WTC11 (cell line): ENCODE data around the gene EDIL3. TPM values are rescaled to one million over a fixed set of nuclear protein-coding genes. Genes with fewer than 3 reads are reported as not detected.
"Not testable (repeated sequence)": the region's sequence is repeated elsewhere in the genome, so short reads cannot be mapped to it uniquely, and the experiment has no call there.

Experiments
- ATAC-seq: fragments of 200-7000 bp; cut with Tn5 transposase; 2 replicates; pipeline ENCODE4 v1.10.0; 2021; ENCODE audit warnings: mild to moderate bottlenecking, moderate library complexity
- CTCF ChIA-PET: fragments of 300-600 bp; sonication (Branson Sonifier 250); formaldehyde crosslinking; loops from one replicate; lab custom pipeline; 2021; ENCODE audit warnings: antibody characterized with exemption; lab: Charles Lee
- POLR2A ChIA-PET: fragments of 350-600 bp; sonication (Branson Sonifier 250); formaldehyde crosslinking; loops from one replicate; lab custom pipeline; 2021; ENCODE audit warnings: antibody characterized with exemption; lab: Charles Lee
- DNase-seq: peaks from one replicate; pipeline ENCODE4 v3.0.0; 2021; ENCODE audit warnings: low spot score
- H3K27ac Mint-ChIP-seq: 2 replicates; pipeline ENCODE4 v1.8.0; 2021; ENCODE audit warnings: mixed read lengths
- H3K27me3 Mint-ChIP-seq: 2 replicates; pipeline ENCODE4 v1.8.0; 2021; ENCODE audit warnings: low read depth, mild to moderate bottlenecking, moderate library complexity, mixed read lengths
- H3K36me3 Mint-ChIP-seq: 2 replicates; pipeline ENCODE4 v1.8.0; 2021; ENCODE audit warnings: mixed read lengths
- H3K4me1 Mint-ChIP-seq: 2 replicates; pipeline ENCODE4 v1.8.0; 2022; ENCODE audit warnings: mixed read lengths
- H3K4me3 Mint-ChIP-seq: 2 replicates; pipeline ENCODE4 v1.8.0; 2021; ENCODE audit warnings: mild to moderate bottlenecking, moderate library complexity, mixed read lengths
- H3K9me3 Mint-ChIP-seq: 2 replicates; pipeline ENCODE4 v1.8.0; 2021; ENCODE audit warnings: mixed read lengths
- ATF1 ChIP-seq: sonication (generic); formaldehyde crosslinking; IDR thresholded peaks from 2 replicates; pipeline ENCODE4 v1.8.1; 2023; ENCODE audit warnings: mild to moderate bottlenecking, moderate library complexity, missing genetic modification reagents
- CBFB ChIP-seq: sonication (generic); formaldehyde crosslinking; IDR thresholded peaks from 2 replicates; pipeline ENCODE4 v1.8.1; 2022; ENCODE audit warnings: mild to moderate bottlenecking, low read depth, missing genetic modification reagents
- MXD4 ChIP-seq: fragments of 250-450 bp; sonication (Bioruptor Pico); IDR thresholded peaks from 2 replicates; pipeline ENCODE4 v1.8.0; 2021; ENCODE audit warnings: mild to moderate bottlenecking, moderate library complexity, borderline replicate concordance
- RELA ChIP-seq: sonication (generic); formaldehyde crosslinking; IDR thresholded peaks from 2 replicates; pipeline ENCODE4 v1.8.1; 2022; ENCODE audit warnings: missing genetic modification reagents, mild to moderate bottlenecking, borderline replicate concordance
- TP53 ChIP-seq: sonication (generic); formaldehyde crosslinking; IDR thresholded peaks from 2 replicates; pipeline ENCODE4 v1.8.1; 2023; ENCODE audit warnings: mild to moderate bottlenecking, missing genetic modification reagents
- total RNA-seq: library from RNA; stranded (reverse); gene quantifications from 3 replicates; pipeline ENCODE4 v1.2.3, GENCODE V29; 2021
- TF ChIP-seq, protein P1 (sequence below): sonication (generic); formaldehyde crosslinking; IDR thresholded peaks from 2 replicates; pipeline ENCODE4 v1.8.1; 2022; ENCODE audit warnings: low read depth, missing genetic modification reagents, borderline replicate concordance
- TF ChIP-seq, protein P2 (sequence below): fragments of 250-450 bp; sonication (Bioruptor Pico); IDR thresholded peaks from 2 replicates; pipeline ENCODE4 v1.8.0; 2021; ENCODE audit warnings: mild to moderate bottlenecking
- TF ChIP-seq, protein P3 (sequence below): sonication (generic); formaldehyde crosslinking; IDR thresholded peaks from 2 replicates; pipeline ENCODE4 v1.8.1; 2022; ENCODE audit warnings: missing genetic modification reagents, borderline replicate concordance
- TF ChIP-seq, protein P4 (sequence below): fragments of 250-450 bp; sonication (Bioruptor Pico); conservative IDR thresholded peaks from 2 replicates; pipeline ENCODE4 v1.9.0; 2021; ENCODE audit warnings: mild to moderate bottlenecking
- TF ChIP-seq, protein P5 (sequence below): sonication (generic); formaldehyde crosslinking; IDR thresholded peaks from 2 replicates; pipeline ENCODE4 v1.8.1; 2022; ENCODE audit warnings: low read depth, mild to moderate bottlenecking, moderate library complexity, missing genetic modification reagents, borderline replicate concordance
- TF ChIP-seq, protein P6 (sequence below): sonication (generic); formaldehyde crosslinking; IDR thresholded peaks from 2 replicates; pipeline ENCODE4 v1.8.1; 2023; ENCODE audit warnings: mild to moderate bottlenecking, missing genetic modification reagents, borderline replicate concordance
- TF ChIP-seq, protein P7 (sequence below): sonication (generic); formaldehyde crosslinking; IDR thresholded peaks from 2 replicates; pipeline ENCODE4 v1.8.1; 2023; ENCODE audit warnings: mild to moderate bottlenecking, moderate library complexity, missing genetic modification reagents

EDIL3 gene
- total RNA-seq, 1 experiment from 2014 or later, result 48.3 TPM

DNA sequence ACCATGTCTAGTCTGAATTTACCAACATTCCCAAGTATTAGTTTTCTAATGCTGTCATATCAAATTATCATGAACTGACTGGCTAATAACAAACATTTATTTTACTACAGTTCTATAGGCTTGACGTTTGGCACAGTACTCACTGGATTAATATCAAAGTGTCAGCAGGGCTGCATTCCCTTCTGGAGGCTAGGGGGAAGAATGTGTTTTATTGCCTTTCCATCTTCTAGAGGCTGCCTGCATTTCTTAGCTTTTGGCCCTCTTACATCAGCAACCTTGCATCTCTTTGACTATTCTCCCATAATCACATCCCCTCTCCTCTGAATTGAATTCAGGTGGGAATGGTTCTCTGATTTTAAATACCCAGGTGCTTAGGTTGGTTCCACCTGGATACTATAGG is 84.7 kb downstream of the EDIL3 start (continued):
- TF ChIP-seq, protein P1, sequence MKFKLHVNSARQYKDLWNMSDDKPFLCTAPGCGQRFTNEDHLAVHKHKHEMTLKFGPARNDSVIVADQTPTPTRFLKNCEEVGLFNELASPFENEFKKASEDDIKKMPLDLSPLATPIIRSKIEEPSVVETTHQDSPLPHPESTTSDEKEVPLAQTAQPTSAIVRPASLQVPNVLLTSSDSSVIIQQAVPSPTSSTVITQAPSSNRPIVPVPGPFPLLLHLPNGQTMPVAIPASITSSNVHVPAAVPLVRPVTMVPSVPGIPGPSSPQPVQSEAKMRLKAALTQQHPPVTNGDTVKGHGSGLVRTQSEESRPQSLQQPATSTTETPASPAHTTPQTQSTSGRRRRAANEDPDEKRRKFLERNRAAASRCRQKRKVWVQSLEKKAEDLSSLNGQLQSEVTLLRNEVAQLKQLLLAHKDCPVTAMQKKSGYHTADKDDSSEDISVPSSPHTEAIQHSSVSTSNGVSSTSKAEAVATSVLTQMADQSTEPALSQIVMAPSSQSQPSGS (CRISPR knock-in tag), result no peak
- TF ChIP-seq, protein P2, sequence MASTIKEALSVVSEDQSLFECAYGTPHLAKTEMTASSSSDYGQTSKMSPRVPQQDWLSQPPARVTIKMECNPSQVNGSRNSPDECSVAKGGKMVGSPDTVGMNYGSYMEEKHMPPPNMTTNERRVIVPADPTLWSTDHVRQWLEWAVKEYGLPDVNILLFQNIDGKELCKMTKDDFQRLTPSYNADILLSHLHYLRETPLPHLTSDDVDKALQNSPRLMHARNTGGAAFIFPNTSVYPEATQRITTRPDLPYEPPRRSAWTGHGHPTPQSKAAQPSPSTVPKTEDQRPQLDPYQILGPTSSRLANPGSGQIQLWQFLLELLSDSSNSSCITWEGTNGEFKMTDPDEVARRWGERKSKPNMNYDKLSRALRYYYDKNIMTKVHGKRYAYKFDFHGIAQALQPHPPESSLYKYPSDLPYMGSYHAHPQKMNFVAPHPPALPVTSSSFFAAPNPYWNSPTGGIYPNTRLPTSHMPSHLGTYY (CRISPR knock-in tag), result no peak
- TF ChIP-seq, protein P3, sequence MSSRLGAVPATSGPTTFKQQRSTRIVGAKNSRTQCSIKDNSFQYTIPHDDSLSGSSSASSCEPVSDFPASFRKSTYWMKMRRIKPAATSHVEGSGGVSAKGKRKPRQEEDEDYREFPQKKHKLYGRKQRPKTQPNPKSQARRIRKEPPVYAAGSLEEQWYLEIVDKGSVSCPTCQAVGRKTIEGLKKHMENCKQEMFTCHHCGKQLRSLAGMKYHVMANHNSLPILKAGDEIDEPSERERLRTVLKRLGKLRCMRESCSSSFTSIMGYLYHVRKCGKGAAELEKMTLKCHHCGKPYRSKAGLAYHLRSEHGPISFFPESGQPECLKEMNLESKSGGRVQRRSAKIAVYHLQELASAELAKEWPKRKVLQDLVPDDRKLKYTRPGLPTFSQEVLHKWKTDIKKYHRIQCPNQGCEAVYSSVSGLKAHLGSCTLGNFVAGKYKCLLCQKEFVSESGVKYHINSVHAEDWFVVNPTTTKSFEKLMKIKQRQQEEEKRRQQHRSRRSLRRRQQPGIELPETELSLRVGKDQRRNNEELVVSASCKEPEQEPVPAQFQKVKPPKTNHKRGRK, result no peak

DNA sequence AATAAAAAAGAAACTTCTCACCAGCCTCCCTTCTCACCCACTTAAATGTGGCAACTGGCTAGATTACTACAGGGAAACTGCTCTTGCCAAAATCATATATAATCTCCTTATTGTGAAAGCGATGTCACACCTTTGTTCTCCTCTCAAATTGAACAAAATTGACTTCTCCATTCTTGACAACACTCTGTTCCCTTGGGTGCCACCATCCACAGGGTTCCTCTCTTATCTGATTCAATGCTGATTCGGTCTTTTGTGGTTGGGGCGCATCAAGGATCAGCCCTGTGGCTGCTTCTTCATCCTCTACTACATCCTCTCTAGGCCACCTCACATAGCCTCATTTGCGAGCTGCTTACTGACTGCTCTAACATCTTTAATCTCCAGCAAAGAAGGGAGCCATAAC is 86.1 kb downstream of the EDIL3 start:
- no peak for DNase-seq
- no peak overlapping the region for H3K4me3 Mint-ChIP-seq
- peaks cover 16% of the 10 kb centered on the region for H3K9me3 Mint-ChIP-seq
- H3K27ac Mint-ChIP-seq, result no peak overlapping the region
- H3K36me3 Mint-ChIP-seq, result peaks cover 12% of the 10 kb centered on the region
- no peak for ATAC-seq
- TF ChIP-seq, protein P4, sequence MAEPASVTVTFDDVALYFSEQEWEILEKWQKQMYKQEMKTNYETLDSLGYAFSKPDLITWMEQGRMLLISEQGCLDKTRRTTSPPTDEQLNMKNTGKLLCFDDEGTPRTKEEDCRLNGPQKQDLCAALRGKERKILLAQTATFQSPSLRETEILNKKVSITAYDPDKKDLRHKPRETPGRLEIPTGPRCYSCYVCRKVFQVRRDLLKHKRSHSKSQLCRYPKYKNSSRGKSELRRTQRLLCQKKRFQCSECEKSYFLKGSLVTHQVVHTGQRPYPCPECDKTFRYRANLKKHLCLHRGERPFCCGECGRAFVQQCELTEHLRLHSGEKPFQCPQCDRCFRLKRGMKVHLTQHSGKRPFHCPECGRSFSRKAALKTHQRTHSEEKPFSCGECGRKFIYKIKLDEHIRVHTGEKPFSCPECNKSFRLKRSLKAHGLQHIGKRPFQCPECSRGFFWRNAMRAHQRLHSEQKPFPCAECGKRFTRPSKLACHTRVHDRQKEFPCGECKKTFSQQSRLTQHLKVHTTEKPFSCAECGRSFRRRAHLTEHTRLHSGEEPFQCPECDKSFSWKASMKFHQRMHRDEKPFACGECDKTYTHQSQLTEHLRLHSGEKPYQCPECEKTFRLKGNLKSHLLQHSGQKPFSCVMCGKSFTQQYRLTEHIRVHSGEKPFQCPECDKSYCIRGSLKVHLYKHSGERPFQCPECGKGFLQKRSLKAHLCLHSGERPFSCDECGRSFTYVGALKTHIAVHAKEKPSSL (CRISPR knock-in tag), result no peak
- POLR2A ChIA-PET, result no interaction called here
- H3K4me1 Mint-ChIP-seq, result peaks cover 12% of the 10 kb centered on the region
- CTCF ChIA-PET, result no interaction called here
- no peaks in the 10 kb centered on the region for H3K27me3 Mint-ChIP-seq

DNA sequence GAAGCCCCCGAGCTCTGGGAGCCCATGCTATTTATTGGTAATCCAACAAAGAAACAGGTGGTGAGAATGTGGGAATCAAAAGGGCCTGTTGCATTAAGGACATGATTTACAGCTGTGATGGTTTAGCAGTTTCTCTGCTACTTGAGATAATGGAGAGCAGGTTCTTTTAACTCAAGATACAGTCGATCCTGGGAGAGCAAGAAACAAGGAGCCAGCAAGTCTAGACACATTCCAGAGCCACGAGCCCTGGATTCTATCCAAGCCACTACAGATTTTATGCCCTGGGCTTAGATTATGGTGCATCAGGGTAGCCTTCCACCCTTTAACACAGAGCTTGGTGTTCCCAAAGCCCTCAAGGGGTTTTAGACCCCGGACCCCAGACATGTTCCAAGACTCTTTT is 87.0 kb downstream of the EDIL3 start:
- Mint-ChIP-seq H3K9me3 (peaks cover 16% of the 10 kb centered on the region), H3K4me1 (peaks cover 20% of the 10 kb centered on the region), H3K36me3 (peaks cover 12% of the 10 kb centered on the region), H3K27ac (peak overlapping the region; percentile 73)
- CTCF ChIA-PET, DNase-seq, POLR2A ChIA-PET, H3K4me3 Mint-ChIP-seq, ATAC-seq, H3K27me3 Mint-ChIP-seq: not testable (repeated sequence)

DNA sequence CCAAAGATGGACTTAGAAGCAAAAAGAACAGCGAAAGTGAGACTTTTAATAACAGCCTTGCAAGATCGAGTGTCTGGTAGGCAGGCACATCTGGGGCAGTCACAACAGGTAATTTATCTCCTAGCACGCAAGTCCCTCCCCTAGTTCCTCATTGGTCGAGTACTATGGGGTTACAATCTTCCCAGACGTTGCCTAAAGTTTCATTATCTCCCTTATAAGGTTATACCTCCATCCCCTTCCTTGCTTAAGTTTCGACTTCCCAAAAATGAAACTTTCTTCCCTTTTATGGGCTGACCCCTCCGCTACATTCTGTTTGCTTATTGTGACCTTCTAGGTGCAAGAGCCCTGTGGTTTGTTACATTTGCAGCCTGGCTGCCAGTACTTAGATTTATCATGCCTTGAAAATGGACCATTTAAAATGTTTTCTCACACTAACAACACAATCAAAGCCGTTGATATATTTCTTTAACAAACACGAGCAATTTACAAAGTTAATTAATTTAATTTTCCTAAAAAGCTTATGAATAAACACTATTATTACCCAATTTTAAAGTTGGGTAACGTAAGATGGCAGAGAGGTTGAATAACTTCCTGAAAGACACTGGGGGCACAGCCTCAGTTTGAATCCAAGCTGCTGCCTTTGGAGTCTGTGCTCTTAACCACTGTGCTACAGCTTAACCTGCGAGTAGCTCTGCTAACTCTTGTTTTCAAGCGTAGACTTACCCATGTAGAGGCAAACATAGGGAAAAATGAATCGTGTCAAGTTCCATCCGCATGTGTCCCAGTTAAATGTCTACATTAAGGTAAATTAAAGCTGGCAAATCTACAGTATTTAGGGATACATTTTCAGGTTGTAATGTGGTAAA is 91.7 kb downstream of the EDIL3 start:
- Mint-ChIP-seq H3K27me3 (no peaks in the 10 kb centered on the region), H3K27ac (peak overlapping the region; percentile 66; the same call in 1 of the 2 replicates), H3K9me3 (peaks cover 9% of the 10 kb centered on the region), H3K36me3 (peaks cover 6% of the 10 kb centered on the region; the same call in 1 of the 2 replicates), H3K4me3 (no peak overlapping the region), H3K4me1 (peaks cover 47% of the 10 kb centered on the region)
- ATAC-seq, result peak; percentile 48; the same call in 1 of the 2 replicates
- ChIA-PET POLR2A (no interaction called here), CTCF (no interaction called here)
- DNase-seq, result no peak
- TF ChIP-seq ATF1 (CRISPR knock-in tag), result no peak
- TF ChIP-seq, protein P5, sequence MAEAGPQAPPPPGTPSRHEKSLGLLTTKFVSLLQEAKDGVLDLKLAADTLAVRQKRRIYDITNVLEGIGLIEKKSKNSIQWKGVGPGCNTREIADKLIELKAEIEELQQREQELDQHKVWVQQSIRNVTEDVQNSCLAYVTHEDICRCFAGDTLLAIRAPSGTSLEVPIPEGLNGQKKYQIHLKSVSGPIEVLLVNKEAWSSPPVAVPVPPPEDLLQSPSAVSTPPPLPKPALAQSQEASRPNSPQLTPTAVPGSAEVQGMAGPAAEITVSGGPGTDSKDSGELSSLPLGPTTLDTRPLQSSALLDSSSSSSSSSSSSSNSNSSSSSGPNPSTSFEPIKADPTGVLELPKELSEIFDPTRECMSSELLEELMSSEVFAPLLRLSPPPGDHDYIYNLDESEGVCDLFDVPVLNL (CRISPR knock-in tag), result no peak
- TF ChIP-seq, protein P6, sequence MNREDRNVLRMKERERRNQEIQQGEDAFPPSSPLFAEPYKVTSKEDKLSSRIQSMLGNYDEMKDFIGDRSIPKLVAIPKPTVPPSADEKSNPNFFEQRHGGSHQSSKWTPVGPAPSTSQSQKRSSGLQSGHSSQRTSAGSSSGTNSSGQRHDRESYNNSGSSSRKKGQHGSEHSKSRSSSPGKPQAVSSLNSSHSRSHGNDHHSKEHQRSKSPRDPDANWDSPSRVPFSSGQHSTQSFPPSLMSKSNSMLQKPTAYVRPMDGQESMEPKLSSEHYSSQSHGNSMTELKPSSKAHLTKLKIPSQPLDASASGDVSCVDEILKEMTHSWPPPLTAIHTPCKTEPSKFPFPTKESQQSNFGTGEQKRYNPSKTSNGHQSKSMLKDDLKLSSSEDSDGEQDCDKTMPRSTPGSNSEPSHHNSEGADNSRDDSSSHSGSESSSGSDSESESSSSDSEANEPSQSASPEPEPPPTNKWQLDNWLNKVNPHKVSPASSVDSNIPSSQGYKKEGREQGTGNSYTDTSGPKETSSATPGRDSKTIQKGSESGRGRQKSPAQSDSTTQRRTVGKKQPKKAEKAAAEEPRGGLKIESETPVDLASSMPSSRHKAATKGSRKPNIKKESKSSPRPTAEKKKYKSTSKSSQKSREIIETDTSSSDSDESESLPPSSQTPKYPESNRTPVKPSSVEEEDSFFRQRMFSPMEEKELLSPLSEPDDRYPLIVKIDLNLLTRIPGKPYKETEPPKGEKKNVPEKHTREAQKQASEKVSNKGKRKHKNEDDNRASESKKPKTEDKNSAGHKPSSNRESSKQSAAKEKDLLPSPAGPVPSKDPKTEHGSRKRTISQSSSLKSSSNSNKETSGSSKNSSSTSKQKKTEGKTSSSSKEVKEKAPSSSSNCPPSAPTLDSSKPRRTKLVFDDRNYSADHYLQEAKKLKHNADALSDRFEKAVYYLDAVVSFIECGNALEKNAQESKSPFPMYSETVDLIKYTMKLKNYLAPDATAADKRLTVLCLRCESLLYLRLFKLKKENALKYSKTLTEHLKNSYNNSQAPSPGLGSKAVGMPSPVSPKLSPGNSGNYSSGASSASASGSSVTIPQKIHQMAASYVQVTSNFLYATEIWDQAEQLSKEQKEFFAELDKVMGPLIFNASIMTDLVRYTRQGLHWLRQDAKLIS, result no peak
- TF ChIP-seq RELA (CRISPR knock-in tag), result no peak
- TF ChIP-seq CBFB (CRISPR knock-in tag), result no peak
- TF ChIP-seq MXD4, result no peak
- TF ChIP-seq, protein P7, sequence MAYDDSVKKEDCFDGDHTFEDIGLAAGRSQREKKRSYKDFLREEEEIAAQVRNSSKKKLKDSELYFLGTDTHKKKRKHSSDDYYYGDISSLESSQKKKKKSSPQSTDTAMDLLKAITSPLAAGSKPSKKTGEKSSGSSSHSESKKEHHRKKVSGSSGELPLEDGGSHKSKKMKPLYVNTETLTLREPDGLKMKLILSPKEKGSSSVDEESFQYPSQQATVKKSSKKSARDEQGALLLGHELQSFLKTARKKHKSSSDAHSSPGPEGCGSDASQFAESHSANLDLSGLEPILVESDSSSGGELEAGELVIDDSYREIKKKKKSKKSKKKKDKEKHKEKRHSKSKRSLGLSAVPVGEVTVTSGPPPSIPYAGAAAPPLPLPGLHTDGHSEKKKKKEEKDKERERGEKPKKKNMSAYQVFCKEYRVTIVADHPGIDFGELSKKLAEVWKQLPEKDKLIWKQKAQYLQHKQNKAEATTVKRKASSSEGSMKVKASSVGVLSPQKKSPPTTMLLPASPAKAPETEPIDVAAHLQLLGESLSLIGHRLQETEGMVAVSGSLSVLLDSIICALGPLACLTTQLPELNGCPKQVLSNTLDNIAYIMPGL (CRISPR knock-in tag), result no peak
- TF ChIP-seq TP53 (CRISPR knock-in tag), result no peak
